GM19023 (cell line): ENCODE measurements around the gene HIGD1C.
"Not testable (repeated sequence)": the region's sequence is repeated elsewhere in the genome, so short reads cannot be mapped to it uniquely, and the experiment has no call there.

Source experiments
- ATAC-seq: cut with Tn5 transposase; IDR thresholded peaks from one replicate; pipeline ENCODE4 v1.9.1; 2021; ENCODE audit warnings: mild to moderate bottlenecking, moderate library complexity; ENCODE audit not compliant: unreplicated experiment

HIGD1C gene

DNA sequence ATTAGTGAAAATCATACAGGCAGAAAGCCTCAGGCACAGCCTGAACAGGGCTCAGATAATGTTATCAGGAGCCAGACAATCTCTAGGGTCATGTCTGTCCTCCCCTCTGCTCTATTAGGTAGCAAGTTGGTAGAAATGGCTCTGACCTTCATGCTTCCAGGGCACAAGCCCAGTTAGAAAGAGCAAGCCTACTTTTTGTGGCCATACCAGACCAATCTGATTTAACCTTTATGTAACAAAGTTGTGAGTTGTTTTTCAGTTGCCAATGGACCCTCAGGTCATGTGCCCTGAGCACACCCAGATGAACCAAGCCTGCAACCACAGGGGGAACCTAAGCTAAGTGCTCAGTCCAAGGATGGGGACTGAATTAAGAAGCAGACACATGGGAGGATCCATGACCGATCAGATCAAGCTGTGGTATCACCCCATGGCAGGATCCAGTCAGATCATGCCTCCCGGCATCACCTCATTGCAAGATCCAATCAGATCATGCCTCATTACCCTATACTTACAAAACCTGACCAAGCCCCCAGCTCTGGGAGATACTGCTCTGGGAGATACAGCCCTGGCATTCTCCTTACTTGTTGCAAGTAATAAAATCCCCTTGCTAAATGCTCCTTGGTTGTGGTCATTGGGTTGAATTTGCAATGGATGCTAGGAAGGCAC lies 18.8 kb upstream of the HIGD1C start:
- ATAC-seq: no peak

DNA sequence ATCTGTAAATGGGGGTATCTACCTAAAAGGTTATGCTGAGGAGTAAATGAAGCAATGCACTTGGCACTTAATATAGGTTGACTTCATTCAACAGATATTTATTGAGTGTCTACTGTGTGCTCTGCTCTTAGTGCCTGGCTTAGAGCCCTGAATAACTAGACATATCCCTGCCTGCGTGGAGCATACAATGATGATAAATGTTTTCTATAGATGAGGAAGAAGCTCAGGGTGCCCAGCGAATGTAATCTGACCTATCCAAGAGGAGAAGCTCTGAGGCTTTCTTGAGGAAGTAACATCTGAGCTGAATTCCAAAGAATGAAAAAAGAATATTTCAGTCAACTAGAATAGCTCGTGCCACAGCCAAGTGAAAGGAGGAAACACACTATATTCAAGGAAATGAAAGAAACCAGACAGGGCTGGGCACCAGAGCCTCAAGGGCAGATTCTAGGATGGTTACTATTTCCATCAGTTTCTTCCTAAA lies 17.9 kb upstream of the HIGD1C start:
- ATAC-seq: no peak

DNA sequence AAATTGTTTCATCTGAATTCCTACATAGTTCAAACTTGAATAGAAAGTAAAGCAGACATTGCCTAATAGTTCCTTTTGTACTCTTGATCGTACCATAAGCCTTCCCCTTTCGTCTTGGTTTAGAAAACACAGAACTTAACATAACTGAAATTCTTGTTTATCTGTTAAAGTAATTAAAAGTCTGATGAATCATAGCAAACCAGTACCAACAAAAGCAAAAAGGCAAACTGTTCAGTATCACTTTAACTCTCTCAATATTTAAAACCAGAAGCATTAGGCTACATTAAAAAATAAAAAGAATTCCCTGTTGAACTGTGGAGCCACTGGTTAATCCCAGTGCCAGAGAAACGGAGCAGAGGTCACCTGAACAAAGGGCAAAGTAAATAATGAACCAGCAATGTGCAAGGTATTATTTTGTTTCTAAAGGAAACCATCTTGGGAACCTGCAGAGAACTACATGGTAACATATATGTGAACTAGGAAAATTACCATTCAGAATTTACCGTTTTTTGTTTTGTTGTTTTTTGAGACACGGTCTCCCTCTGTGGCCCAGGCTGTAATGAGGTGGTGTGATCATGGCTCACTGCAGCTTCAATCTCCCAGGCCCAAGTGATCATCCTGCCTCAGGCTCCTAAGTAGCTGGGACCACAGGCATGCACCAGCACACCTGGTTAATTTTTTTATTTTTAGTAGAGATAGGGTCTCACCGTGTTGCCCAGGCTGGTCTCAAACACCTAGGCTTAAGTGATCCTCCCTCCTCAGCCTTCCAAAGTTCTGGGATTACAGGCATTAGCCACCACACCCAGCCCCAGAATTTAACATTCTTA lies 17.1 kb upstream of the HIGD1C start:
- ATAC-seq: no peak

DNA sequence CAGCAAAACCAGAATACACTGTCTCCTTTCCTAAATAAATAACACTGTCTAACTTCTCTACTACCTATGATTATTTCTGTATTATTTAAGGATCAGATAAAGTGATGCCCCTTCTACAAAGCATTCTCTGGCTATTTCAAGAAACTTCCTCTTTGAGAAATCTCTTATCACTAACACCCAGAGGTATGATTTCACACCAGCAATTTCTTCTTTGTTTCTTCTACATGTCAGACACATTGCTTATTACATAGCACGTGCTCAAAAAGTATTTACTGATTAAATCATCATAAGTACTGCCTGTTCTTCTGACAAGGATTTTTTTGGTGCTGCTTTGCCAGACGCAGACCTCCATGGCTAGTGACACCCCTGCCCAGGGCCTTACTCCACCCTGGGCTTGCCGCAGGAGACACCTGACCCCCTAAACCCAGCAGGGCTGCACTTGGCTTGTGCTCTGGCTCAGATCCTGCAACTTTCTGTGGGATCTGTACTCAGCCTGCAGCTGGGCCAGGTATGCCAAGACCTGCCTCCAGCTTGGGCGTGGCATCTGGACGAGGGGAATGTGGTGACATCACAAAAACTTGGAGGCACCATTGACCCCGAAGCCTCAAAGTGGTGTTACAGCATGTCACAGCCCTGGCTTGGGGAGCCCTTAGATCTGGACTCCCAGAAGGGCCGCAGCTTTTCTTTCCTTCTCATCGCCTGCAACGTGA lies 15.4 kb upstream of the HIGD1C start:
- ATAC-seq: no peak

DNA sequence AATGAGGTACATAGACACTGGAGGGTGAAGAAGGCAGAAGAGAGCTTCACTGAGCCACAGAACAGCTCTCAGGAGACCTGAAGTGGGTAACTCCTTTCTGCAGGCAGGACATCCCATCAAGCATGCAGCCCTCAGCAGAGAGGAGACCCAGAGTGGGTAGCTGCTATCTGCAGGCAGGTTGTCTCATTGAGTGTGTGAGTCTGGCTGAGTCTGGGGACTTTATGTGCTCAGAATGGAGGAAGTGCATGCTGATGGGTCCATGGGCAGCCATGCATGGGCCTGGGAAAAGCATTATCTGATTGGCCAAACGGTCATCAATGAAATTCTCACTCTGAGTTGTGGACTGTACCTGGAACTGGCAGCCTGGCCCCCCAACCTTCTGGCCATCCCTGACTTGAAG lies 14.7 kb upstream of the HIGD1C start:
- ATAC-seq: no peak

DNA sequence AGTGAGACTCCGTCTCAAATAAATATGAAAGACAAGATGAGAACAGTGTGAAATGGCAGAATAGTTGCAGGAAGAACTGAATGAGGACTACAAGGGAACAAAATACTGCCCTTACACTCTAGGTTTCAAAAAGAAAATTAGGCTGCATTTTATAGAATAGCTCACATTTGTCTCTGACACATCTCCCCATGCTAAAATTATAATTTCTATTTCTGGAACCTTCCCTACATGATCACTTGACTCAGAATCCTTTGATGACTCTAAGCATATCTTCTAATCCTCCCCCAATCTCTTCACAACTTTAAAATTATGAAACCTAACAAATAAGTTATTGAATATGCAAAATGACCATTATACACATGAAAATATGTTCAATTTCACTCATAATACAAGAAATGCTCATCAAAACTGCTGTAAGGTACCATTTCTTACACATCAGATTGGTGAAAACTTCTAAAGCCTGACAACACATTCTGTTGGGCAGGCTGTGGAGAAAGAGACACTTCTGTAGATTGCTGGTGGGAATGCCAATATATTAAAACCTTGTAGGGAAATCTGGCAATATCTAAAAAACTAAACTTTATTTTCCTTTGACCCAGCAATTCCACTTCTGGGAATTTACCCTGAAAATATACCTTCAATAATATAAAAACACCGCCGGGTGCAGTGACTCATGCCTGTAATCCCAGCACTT lies 4.3 kb upstream of the HIGD1C start:
- no peak for ATAC-seq

DNA sequence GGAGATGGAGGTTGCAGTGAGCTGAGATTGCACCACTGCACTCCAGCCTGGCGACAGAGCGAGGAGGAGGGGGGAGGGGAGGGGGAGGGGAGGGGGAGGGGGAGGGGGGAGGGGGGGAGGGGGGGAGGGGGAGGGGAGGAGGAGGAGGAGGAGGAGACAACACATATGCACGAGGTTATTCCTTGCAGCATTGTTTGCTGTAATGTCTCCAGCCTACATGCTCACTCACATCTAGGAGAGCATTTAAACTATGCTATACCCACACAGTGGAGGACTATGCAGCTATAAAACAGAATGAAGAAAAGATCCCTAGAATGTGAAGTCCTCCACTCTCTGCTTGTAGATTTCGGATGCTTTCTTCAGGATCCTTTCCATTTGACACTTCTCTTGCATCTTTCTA lies 3.5 kb upstream of the HIGD1C start:
- ATAC-seq: no peak

DNA sequence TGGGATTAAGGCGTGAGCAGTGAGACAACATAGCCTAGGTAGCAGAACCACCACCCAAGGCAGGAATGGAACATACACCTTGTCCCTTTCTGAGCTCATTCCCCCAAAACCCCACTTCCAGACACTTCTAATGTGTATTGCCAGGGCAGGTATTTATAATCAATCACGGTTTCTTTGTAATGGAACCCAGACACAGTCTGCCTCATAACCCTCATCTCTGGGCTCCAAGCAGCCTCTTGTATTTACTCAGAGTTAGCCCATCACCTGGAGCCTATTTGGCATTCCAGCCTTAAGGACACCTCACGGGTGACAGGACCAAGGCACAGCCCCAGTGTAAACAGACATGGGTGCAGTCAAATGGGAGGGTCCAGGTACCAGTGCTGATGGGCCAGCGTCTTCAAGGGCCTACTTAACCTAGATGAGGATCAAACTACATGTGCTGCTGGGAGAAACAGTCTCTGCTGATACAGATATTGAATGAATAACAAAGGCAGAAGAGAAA lies 2.5 kb upstream of the HIGD1C start:
- no peak for ATAC-seq

DNA sequence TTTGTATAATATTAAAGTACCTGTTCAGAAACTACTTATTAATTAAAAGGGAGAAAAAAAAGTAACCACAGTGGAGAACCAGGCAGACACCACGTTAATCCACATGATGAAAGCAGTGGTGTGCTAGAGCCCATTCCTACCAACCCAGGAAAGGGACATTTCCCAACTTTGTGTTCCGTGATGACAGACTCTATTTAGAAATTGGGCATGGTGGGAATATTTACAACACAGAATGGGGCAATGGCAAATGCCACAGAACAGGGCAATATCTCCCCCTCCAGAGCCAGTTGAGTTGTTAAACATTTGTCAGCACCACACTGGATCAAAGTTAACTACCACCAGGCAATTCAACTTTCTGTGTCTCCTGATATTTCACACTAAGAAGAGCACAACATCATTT lies 1.2 kb upstream of the HIGD1C start:
- no peak for ATAC-seq

DNA sequence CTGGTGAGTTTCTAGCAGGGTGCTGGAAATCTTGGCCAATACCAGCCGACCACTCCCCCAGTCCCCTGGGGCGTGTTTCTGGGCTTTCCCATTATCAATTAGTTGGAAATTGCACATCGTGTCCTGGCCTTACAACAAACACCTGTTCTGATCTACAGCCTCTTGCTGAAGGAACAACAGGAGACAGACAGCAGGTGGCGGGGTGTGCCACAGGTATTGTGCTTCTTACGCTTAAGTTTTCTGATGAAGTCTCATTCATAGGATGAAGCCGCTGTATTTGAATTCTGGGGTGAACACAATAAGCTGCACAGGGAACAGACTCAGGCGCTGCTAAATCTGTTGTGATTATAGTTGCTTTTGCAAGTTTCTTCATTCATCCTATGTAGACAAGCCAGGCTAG lies 703 bp downstream of the HIGD1C start:
- no peak for ATAC-seq

DNA sequence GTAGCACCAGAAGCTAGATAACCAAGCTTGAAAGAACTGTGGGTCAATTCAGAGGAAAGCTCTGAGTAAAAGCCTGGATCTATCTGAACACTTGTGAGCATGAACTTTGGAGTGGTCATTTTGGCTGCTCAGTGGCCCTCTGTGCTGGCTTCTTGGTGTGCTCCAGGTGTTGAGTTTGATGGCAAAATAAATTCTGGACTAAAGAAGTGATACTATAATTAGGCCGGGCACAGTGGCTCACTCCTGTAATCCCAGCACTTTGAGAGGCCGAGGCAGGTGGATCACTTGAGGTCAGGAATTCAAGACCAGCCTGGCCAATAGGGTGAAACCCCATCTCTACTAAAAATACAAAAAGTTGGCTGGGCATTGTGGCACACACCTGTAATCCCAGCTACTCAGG lies 2.4 kb downstream of the HIGD1C start:
- not testable (repeated sequence) for ATAC-seq

DNA sequence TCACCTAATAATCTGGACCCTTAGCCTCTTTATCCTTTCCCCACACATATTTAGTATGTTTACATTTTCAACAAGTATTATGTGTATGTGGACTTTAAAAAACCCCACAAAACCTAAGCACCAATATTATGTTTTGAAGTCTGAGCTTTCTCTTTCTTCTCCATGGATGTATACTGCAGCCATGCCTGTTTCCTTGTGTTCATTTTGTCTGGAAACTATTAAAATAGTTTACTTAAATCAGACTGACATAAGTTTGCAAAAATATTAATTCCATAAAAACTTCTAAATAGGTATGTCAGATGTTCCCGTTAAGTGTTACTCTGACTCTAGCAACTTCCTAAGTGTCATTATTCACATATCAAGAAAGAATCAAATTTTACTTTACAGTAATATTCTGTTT lies 2.9 kb downstream of the HIGD1C start:
- ATAC-seq: no peak

DNA sequence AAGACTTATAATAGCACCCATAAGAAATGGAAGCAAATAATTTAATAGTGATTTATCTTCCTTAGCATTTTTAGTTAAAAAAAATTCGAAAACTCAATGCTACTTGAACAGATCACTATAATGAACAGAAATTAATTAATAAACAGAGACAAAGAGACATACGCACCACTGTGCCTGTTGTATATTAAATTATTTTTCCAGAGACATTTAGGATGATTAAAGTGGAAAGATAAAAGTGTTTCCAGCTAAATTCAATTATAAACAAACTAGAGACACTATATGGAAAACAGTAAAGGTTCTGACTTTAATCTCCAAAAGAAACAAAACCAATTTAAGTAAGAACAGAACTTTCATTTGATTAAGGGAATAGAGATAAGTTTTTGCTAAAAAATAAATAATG lies 3.4 kb downstream of the HIGD1C start:
- ATAC-seq: no peak

DNA sequence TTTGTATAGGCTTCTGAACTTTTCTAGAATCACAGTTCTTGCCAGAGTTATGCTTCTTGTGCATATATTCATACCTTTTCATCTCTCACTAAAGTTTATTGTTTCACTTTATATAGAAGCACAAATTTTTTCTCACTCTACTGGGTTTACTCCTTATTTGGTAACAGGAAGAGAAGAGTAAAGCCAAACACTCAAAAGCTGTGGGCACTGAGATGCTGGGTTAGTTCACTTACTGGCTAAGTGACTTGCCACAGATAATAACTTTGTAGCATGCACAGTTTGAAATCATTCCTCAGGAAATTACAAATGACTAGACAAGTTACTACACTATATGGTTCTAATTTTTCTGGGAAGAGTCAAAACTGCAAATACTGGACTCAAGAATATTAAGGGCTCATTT lies 7.8 kb downstream of the HIGD1C start:
- no peak for ATAC-seq

DNA sequence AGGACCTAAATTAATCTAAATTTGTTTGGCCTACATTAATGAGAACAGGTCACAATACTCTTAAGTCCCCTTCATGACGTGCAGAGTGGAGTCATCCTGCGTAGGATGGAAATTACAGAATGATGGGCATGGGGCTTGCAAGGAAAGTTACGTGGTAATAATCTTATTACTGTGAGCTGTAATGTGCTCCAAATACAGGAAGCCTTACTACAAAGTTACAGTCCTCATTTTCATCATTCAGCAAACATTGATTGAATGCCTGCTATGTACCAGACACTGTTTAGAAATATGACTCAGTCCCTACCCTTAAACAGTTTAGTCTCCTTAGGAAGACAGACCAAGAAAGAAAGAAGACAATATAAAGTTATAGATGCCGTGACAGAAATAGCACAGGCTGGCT lies 9.4 kb downstream of the HIGD1C start:
- no peak for ATAC-seq

DNA sequence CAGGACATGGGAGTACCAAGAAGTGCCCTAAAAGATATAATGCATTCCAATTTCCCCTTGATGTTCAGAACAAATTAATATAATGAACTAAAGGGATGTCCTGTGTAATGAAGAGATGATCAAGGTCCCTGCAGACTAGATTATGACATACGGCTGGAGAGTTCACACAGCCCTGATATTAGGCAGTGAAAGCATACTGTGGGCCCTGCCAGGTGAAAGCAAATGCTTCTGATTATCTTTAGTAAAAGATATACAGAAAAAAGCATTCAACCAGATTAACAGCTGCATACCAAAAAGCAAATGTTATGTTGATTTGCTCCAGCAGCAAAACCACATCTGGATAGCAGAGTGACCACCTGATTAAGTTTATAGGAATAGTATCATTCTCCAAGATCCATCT lies 12.1 kb downstream of the HIGD1C start:
- ATAC-seq: no peak

DNA sequence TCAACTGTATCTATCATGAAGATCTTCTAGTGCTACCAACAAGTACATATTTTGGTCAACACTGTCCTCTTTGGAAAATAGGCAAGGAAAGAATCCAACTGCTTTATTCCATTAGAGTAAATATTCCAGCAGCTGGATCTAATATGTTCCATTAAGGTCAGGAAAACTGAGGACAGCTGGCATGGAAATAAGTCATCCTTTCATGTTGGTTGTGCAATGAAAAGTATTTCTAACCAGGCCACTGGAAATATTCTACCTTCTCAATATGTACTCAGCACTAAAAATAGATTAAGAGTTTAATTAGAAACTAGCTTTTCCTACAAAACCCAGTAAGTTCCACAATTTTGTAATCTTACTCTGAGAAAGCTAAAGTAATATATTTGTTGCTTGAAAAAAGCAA lies 19.6 kb downstream of the HIGD1C start:
- ATAC-seq: no peak

DNA sequence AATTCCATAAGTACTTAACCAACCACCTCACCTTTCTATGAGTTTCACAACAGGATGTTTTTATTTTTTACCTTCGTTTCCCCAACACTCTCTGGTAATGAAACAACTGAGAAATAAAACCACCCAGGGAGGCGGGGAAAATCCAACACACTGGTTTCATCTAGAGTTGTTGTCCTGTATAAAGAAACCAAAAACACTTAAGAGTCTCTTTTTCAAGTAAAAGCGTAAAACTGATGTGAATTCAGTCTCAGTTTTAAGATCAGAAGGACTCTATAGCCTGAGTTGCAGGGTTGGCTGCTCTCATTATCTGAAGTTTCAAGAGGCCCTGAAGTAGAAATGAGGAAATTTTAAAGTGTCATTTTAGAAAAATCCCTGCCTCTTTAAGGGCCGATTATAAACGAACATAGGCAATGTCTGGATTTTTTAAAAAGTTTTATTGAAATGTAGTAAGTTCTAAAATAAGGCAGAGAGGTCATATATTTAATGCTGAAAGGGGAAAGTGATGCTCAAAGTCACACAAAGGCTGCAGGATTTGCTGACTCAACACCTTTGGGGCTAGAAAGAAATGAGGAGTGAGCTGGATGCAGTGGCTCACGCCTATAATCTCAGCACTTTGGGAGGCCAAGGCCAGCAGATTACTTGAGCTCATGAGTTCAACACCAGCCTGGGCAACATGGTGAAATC lies 27.2 kb downstream of the HIGD1C start:
- ATAC-seq: no peak

DNA sequence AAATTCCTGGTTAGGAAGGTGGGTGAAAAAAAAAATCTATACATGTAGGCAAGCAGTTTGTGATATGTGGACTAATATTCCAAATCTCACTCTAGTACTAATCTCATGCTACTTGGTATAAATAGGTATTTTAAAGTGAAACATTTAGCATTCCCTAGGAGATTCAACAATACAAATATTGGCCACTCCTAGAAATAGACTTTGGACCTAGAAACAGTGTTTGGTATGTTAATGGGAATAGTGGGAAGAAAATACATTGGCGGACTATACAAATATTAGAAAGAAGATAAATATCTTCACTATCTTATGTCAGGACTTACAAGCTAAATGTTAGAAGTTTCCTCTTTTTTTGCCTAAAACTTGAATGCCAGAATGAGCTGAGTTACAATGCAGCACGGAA lies 28.2 kb downstream of the HIGD1C start:
- ATAC-seq: no peak
